Measurements from ENCODE around the gene DGAT2. TPM values are rescaled to one million over a fixed set of nuclear protein-coding genes. Genes with fewer than 3 reads are reported as not detected.
"Not testable (repeated sequence)": the region's sequence is repeated elsewhere in the genome, so short reads cannot be mapped to it uniquely, and the experiment has no call there.

Gene DGAT2
- polyA plus RNA-seq, 4 donors, result 3.5 to 5.3 (median 4.6) TPM

GRCh38 chr11:75748729-75749273 is 19.8 kb upstream of the DGAT2 start:
- not testable (repeated sequence) for DNase-seq (ENCODE audit: low read depth in 4 of 4, low spot score in 3 of 4)

DNA sequence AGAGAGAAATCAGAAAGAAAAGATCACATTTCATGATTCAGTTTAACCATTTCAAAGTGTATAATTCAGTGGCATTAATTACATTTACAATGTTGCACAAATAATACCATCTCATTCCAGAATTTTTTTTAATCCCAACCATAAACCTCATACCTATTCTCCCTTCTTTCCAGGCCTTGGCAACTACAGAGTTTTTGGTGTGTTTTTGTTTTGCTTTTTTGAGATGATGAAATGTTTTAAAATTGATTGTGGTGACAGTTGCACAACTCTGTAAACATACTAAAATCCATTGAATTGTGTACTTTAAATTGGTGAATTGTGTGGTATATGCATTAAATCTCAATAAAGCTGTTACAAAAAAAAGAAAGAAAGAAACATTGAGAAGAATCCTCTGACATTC is 13.6 kb upstream of the DGAT2 start:
- DNase-seq (ENCODE audit: low read depth in 4 of 4, low spot score in 3 of 4), result not testable (repeated sequence)

DNA sequence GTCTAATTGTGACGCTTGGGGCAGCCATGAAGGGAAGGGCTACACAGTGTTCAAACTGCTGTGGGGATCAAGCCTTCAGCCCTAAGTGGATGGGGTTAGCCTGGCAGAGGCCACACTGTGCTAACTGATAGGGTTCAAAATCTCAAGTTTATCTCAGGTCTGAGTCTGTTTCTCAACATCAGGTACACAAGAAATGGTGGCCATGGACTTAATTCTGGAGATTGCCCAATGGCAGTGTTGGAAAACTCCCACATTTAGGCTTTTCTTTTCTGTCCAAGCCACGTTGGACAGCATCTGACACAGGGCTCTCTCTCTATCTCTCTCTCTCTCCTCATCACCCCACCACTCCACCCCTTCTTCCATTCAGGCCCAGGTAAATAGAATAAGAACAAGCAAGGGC is 10.9 kb upstream of the DGAT2 start:
- no peak for DNase-seq (ENCODE audit: low read depth in 4 of 4, low spot score in 3 of 4)

DNA sequence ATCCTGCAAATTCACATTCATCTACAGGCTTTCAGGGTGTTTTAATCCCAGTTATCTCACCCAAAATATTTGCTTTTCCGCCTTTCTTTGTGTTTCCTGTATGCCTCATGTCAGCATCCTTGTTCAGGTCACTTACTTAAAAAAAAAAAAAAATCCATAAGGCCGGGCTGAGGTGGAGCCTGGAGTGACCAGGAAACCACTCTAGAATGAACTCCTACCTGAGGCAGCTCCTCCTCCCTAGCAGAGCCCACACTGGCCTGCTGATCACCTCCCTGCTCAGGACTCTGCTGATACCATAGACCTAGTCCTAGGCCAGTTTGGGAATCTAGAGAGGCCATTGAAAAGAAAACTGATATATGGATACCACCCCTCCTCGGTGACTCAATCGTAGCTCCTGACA is 8.7 kb upstream of the DGAT2 start:
- no peak for DNase-seq (ENCODE audit: low read depth in 4 of 4, low spot score in 3 of 4)

GRCh38 chr11:75760243-75760642 is 8.3 kb upstream of the DGAT2 start:
- DNase-seq (ENCODE audit: low read depth in 4 of 4, low spot score in 3 of 4), result no peak

DNA sequence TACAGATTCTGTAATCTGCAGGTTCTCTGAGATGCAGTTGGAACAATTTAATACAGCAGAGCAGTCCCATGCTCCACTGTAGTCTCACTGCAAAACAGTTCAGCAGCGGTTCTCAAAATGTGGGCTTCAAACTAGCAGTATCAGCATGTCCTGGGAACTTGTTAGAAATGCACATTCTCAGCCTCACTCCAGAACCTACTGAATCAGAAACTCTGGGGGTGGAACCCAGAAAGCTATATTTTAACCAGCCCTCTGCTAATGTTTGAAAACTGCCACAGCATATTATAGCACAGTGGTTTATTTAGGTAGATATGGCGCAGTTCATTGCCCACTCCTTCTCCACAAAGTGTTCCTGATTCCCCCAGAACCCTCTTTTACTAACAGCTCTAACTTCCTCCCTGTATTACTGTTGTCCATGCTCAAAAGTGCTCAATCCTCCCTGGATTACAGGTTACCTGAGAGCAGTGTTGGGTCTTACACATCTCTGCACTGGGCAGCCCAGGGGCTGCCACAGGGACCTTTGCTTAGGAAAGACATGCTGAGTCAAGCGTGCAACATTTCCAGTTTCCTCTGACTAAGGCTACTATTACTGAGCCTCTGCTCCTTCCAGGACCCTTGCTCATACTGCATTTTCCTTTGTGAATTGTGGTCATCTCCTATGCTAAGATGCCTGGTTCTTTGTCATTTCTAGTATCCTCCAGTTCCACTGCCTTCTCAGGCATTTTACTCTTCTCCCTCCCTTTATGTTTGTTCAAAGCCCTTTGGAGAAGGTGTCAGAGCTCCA is 7.7 kb upstream of the DGAT2 start:
- DNase-seq (ENCODE audit: low read depth in 4 of 4, low spot score in 3 of 4), result no peak

- DNase-seq (ENCODE audit: low read depth in 4 of 4, low spot score in 3 of 4), result no peak
Observed at GRCh38 chr11:75762158-75762557, 6.4 kb upstream of the DGAT2 start.

- no peak for DNase-seq (ENCODE audit: low read depth in 4 of 4, low spot score in 3 of 4)
Observed at GRCh38 chr11:75762885-75763284, 5.7 kb upstream of the DGAT2 start.

DNA sequence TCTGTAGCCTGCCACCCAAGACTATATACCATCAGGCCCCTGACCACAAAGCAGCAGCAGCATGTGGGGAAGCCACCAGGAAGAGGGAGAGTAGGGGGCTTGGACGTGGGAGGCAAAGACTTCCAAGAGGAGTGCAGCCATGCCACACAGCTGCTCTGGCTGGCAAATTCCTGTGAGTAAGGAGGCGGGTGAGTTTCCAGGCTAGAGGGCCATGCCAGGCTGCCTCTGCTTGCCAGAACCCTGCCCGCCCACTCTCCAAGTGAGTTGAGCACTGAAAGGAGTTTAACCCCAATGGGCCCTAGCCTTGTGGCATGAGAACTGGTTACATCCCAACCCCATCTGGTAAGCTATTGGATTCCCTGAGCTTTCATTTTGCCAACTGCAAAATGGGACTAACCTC is 4.7 kb upstream of the DGAT2 start:
- DNase-seq (ENCODE audit: low read depth in 4 of 4, low spot score in 3 of 4), result no peak

GRCh38 chr11:75765116-75765515 is 3.5 kb upstream of the DGAT2 start:
- DNase-seq (ENCODE audit: low read depth in 4 of 4, low spot score in 3 of 4), result no peak

DNA sequence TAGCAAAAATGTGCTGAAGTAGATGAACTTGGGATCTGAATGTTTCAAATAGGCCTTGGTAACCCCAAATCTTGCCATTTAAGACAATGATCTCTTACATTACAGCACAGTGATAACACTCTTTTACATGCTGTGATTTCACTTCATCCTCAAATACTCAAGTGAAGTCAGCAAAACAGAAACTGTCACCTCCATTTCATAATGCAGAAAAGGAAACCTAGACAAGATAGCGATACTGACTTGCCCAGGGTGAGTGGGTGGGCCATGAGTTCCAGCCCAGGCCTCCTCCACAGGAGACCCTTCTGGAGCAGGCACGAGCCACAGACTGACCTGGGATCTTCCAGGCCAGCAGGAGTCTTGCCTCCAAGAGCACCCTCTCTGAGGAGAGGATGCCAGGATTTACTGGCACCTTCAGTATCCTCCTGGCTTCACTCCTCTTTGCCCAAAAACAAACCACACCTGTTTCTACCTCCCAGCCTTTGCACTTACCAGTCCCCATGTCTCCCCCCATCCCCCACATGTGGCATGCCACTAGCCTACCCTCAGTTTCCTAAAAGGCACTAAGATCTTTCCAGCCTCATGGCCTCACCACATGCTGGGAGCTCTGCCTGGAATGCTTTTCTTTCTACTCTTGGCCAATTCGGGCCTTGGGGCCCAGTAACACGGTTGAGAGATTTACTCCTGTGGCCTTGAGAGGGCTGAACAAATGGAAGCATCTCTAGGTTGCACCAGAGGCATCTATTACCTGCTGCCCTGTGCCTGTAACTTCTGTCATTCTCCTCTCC is 1.9 kb upstream of the DGAT2 start:
- DNase-seq (ENCODE audit: low read depth in 4 of 4, low spot score in 3 of 4), result no peak

DNA sequence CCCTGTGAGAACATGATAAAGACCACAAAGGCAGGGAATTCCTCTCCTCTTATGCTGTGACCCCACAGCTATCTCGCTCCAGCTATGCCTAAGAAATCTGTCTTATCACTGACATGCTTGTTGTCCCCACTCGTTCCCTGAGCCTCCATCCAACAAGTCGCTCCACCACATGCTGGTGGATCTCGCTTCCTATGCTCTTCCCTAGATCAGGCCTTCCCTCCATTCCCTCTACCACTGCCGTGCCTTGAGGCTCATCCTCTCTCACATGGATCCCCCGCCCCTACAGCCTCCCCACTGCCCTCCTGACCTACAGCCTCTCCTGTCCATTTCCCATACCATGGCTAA is 1.4 kb upstream of the DGAT2 start:
- DNase-seq (ENCODE audit: low read depth in 4 of 4, low spot score in 3 of 4), result no peak

DNA sequence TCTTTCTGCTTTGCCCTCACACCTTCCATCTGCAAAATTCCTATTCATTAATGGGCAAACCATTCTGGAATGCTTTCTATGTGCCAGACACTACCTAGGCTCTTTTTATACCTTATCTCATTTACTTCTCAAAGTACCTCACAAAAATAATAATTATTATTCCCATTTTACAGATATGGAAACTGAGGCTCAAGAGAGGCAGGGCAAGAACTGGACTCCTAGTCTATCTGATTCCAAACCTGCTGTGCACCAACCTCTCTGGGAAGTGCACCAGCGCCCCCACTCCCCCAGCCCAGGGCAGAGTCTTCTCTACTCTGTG is 826 bp upstream of the DGAT2 start:
- no peak for DNase-seq (ENCODE audit: low read depth in 4 of 4, low spot score in 3 of 4)

GRCh38 chr11:75768909-75769771 is 562 bp downstream of the DGAT2 start:
- DNase-seq (ENCODE audit: low read depth in 4 of 4, low spot score in 3 of 4), result no peak

DNA sequence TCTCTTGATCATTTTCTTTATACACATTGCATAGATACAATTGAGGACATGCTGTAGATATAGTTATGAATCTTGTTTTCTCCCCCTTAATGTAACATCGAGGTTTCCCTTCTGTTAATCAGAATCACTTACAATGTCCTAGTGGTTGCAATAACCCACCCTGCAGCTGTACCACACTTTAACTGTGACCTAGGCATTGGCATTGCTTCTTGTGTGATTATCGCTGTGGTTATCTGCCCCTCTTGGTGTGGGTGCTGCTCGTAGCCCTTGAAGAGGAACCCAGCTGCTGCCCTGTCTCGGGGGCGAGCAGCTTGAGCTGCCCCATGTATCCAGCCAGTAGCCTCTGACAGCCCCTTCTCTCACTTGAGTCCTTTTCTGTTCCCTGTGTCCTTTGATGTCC is 1.5 kb downstream of the DGAT2 start:
- DNase-seq (ENCODE audit: low read depth in 4 of 4, low spot score in 3 of 4), result no peak

GRCh38 chr11:75771646-75772410 is 3.2 kb downstream of the DGAT2 start:
- no peak for DNase-seq (ENCODE audit: low read depth in 4 of 4, low spot score in 3 of 4)

- DNase-seq (ENCODE audit: low read depth in 4 of 4, low spot score in 3 of 4), result no peak
Observed at GRCh38 chr11:75773595-75774353, 5.2 kb downstream of the DGAT2 start.

DNA sequence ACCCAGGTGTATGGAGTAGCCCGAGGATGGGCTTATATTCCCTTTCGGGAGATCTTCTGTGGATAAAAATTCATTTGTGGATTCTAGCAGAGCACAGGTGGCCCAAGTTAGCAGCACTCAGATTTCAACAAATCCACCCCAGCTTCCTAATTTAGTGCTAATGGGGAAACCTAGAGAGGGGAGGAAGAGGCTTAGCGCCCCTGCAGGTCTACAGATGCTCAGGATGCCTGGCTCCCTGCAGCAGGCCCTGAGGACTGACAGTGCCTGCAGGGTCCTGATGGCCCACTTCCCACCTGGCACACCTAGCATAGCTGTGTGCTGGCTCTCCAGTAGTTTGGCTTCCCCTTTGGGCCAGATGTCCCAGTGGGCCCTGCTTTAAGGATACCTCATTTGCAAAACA is 6.5 kb downstream of the DGAT2 start:
- DNase-seq (ENCODE audit: low read depth in 4 of 4, low spot score in 3 of 4), result no peak

- DNase-seq (ENCODE audit: low read depth in 4 of 4, low spot score in 3 of 4), result no peak
Observed at GRCh38 chr11:75776546-75776945, 8.0 kb downstream of the DGAT2 start.

Measured in right renal pelvis (tissue), 4 donors.